Mucosa of descending colon (tissue), 3 donors: Measurements from ENCODE around the gene ATP6V1C2. TPM values are rescaled to one million over a fixed set of nuclear protein-coding genes. Genes with fewer than 3 reads are reported as not detected.

ENCODE experiments used
- ATAC-seq: fragments of 200-7000 bp; cut with Tn5 transposase; one replicate; pipeline ENCODE4 v1.9.1; 2020; ENCODE audit warnings: mild to moderate bottlenecking, moderate library complexity
- DNase-seq, 3 donors: peaks; one replicate each; pipeline ENCODE4 v3.0.0-alpha.2; 2020
- H3K36me3 ChIP-seq: fragments of 200-600 bp; one replicate; pipeline ENCODE4 v1.8.0; 2021; ENCODE audit warnings: low read depth, mild to moderate bottlenecking
- H3K4me1 ChIP-seq: fragments of 200-600 bp; one replicate; pipeline ENCODE4 v1.8.0; 2021; ENCODE audit warnings: low read depth, mild to moderate bottlenecking
- H3K4me3 ChIP-seq: fragments of 200-600 bp; one replicate; pipeline ENCODE4 v1.8.0; 2021; ENCODE audit warnings: mild to moderate bottlenecking
- H3K9me3 ChIP-seq: fragments of 200-600 bp; one replicate; pipeline ENCODE4 v1.8.0; 2021; ENCODE audit warnings: mild to moderate bottlenecking
- CTCF ChIP-seq: fragments of 200-600 bp; IDR thresholded peaks from one replicate; pipeline ENCODE4 v1.8.0; 2022; ENCODE audit warnings: antibody characterized with exemption, mild to moderate bottlenecking
- intact Hi-C, 2 donors: fragments of 100-400 bp; cut with DNase I in 1 of 2; cut with micrococcal nuclease in 1 of 2; formaldehyde crosslinking; loops; one replicate each; pipeline versions ENCODE4 v1.11.0 to v1.11.1; 2022; cut with DNase I, micrococcal nuclease
- total RNA-seq, 3 donors: library from RNA; stranded (reverse); fragmentation: NEBNext Ultra II Directional in 2 of 3; extraction: Animal tissue kit (Norgen Biotek cat#: 25700) in 2 of 3; gene quantifications; one replicate each; pipeline versions ENCODE4 v1.2.1 to v1.2.4, GENCODE V29; 2021 to 2023
- donor health status: DM: no; HTN: no; CAD: no; lungs with moderate emphysema.
- donor health status: DM: no; HTN: no; CAD: no.
- donor health status: DM: no; HTN: yes; CAD: no.

ATP6V1C2 gene
- total RNA-seq, 3 donors from 2014 or later: 0.57 to 3.8 (median 1.0) TPM

GRCh38 chr2:10774394-10774793 is 53.0 kb downstream of the ATP6V1C2 start:
- no peak for ATAC-seq
- no peak for DNase-seq
- no peak overlapping the region for H3K4me3 ChIP-seq

GRCh38 chr2:10775021-10775780 is 53.8 kb downstream of the ATP6V1C2 start:
- peak in 1 of 3 donors; percentile 17 for DNase-seq
- intact Hi-C loops: no loop called here
- ATAC-seq: no peak
- Histone ChIP-seq H3K9me3 (no peaks in the 10 kb centered on the region), H3K36me3 (no peaks in the 10 kb centered on the region), H3K4me3 (no peak overlapping the region), H3K4me1 (no peaks in the 10 kb centered on the region)
- TF ChIP-seq CTCF: no peak

More at GRCh38 chr2:10774394-10774793, 53.0 kb downstream of the ATP6V1C2 start:
- Histone ChIP-seq H3K36me3 (no peaks in the 10 kb centered on the region), H3K4me1 (no peaks in the 10 kb centered on the region), H3K9me3 (no peaks in the 10 kb centered on the region)
- TF ChIP-seq CTCF: no peak
- intact Hi-C loops: no loop called here

GRCh38 chr2:10775831-10776230 is 54.4 kb downstream of the ATP6V1C2 start:
- no peaks in the 10 kb centered on the region for H3K36me3 ChIP-seq
- no peak for TF ChIP-seq CTCF
- H3K4me1 ChIP-seq: no peaks in the 10 kb centered on the region
- DNase-seq (no peak), ATAC-seq (no peak)
- no peaks in the 10 kb centered on the region for H3K9me3 ChIP-seq
- intact Hi-C loops: no loop called here
- H3K4me3 ChIP-seq: no peak overlapping the region

GRCh38 chr2:10776231-10776977 is 55.0 kb downstream of the ATP6V1C2 start:
- intact Hi-C loops: no loop called here
- DNase-seq (no peak), ATAC-seq (no peak)
- no peak overlapping the region for H3K4me3 ChIP-seq
- TF ChIP-seq CTCF: no peak
- no peaks in the 10 kb centered on the region for H3K9me3 ChIP-seq
- H3K4me1 ChIP-seq: no peaks in the 10 kb centered on the region
- H3K36me3 ChIP-seq: no peaks in the 10 kb centered on the region

GRCh38 chr2:10777111-10777841 is 55.8 kb downstream of the ATP6V1C2 start:
- DNase-seq (no peak), ATAC-seq (no peak)
- no peak overlapping the region for H3K4me3 ChIP-seq
- no peaks in the 10 kb centered on the region for H3K36me3 ChIP-seq
- intact Hi-C loops: no loop called here
- H3K4me1 ChIP-seq: no peaks in the 10 kb centered on the region
- no peaks in the 10 kb centered on the region for H3K9me3 ChIP-seq
- no peak for TF ChIP-seq CTCF
